Neuronal stem cell (in vitro differentiated cells): ENCODE measurements around the gene IPO4.
A peak's percentile ranks its signal among the peaks of the same experiment; 100 is the strongest.

Source experiments
- DNase-seq: peaks from one replicate; pipeline ENCODE4 v3.0.0-alpha.2; 2013; ENCODE audit warnings: low spot score
- H2AFZ ChIP-seq: one replicate; pipeline ENCODE4 v1.6.1; 2013; ENCODE audit warnings: mild to moderate bottlenecking, low read length, inconsistent platforms
- H2AK5ac ChIP-seq: 2 replicates; pipeline ENCODE4 v1.6.1; 2013; ENCODE audit warnings: low read depth, mild to moderate bottlenecking, inconsistent platforms, low read length, moderate library complexity, mixed read lengths
- H2BK120ac ChIP-seq: 2 replicates; pipeline ENCODE4 v1.6.1; 2013; ENCODE audit warnings: low read depth, mild to moderate bottlenecking, inconsistent platforms, low read length, moderate library complexity, mixed read lengths
- H2BK12ac ChIP-seq: one replicate; pipeline ENCODE4 v1.6.1; 2013; ENCODE audit warnings: low read length, inconsistent platforms
- H2BK15ac ChIP-seq: 2 replicates; pipeline ENCODE4 v1.6.1; 2013; ENCODE audit warnings: mild to moderate bottlenecking, low read length, inconsistent platforms, mixed read lengths
- H2BK5ac ChIP-seq: one replicate; pipeline ENCODE4 v1.6.1; 2013; ENCODE audit warnings: inconsistent platforms, mild to moderate bottlenecking, low read length, moderate library complexity
- H3K14ac ChIP-seq: one replicate; pipeline ENCODE4 v1.6.1; 2013; ENCODE audit warnings: low read length, inconsistent platforms
- H3K18ac ChIP-seq: 2 replicates; pipeline ENCODE4 v1.6.1; 2013; ENCODE audit warnings: low read length, inconsistent platforms
- H3K23ac ChIP-seq: 2 replicates; pipeline ENCODE4 v1.6.1; 2013; ENCODE audit warnings: low read depth, mild to moderate bottlenecking, mixed read lengths, low read length, inconsistent platforms; ENCODE audit not compliant: poor library complexity
- H3K27ac ChIP-seq: replicated peaks from 3 replicates; pipeline ENCODE4 v1.5.1; 2013; ENCODE audit warnings: low read length, inconsistent platforms
- H3K27me3 ChIP-seq, 3 experiments: 2 replicates each; pipeline ENCODE4 v1.6.1; 2013; ENCODE audit warnings: low read length in 3 of 3, mild to moderate bottlenecking in 2 of 3, inconsistent platforms in 1 of 3, low read depth in 1 of 3, mixed read lengths in 1 of 3, moderate library complexity in 1 of 3; ENCODE audit not compliant: control insufficient read depth in 3 of 3, insufficient read depth in 3 of 3
- H3K36me3 ChIP-seq, 2 donors: replicated peaks in 1 of 2; 2 replicates each; pipeline ENCODE4 v1.6.1; 2013; ENCODE audit warnings: low read length in 2 of 2; ENCODE audit not compliant: control insufficient read depth in 2 of 2, insufficient read depth in 2 of 2
- H3K4ac ChIP-seq: 2 replicates; pipeline ENCODE4 v1.6.1; 2013; ENCODE audit warnings: inconsistent platforms, mild to moderate bottlenecking, low read length, moderate library complexity
- H3K4me1 ChIP-seq, 2 donors: 1 replicate in 1 of 2; 2 replicates in 1 of 2; pipeline ENCODE4 v1.6.1; 2013; ENCODE audit warnings: low read length in 2 of 2, low read depth in 1 of 2; ENCODE audit not compliant: control insufficient read depth in 2 of 2, insufficient read depth in 1 of 2
- H3K4me2 ChIP-seq: one replicate; pipeline ENCODE4 v1.6.1; 2013; ENCODE audit warnings: mild to moderate bottlenecking, low read length, inconsistent platforms; ENCODE audit not compliant: insufficient read depth, poor library complexity, severe bottlenecking
- H3K4me3 ChIP-seq, 2 donors: 2 replicates each; pipeline ENCODE4 v1.5.1; 2013; ENCODE audit warnings: low read length in 2 of 2, mild to moderate bottlenecking in 2 of 2, inconsistent platforms in 1 of 2, moderate library complexity in 1 of 2
- H3K79me1 ChIP-seq: one replicate; pipeline ENCODE4 v1.6.1; 2013; ENCODE audit warnings: low read depth, mild to moderate bottlenecking, inconsistent platforms, low read length, moderate library complexity
- H3K9ac ChIP-seq: one replicate; pipeline ENCODE4 v1.6.1; 2013; ENCODE audit warnings: mild to moderate bottlenecking, low read depth, low read length, inconsistent platforms; ENCODE audit not compliant: poor library complexity
- H3K9me3 ChIP-seq, 2 donors: replicated peaks in 1 of 2; 2 replicates each; pipeline versions ENCODE3 to v1.6.1; 2013; ENCODE audit warnings: low read length in 2 of 2, mild to moderate bottlenecking in 2 of 2, inconsistent platforms in 1 of 2, low read depth in 1 of 2, mixed read lengths in 1 of 2, moderate library complexity in 1 of 2; ENCODE audit not compliant: control insufficient read depth in 2 of 2, insufficient read depth in 1 of 2
- H4K8ac ChIP-seq: one replicate; pipeline ENCODE4 v1.6.1; 2013; ENCODE audit warnings: low read depth, mild to moderate bottlenecking, inconsistent platforms, low read length, moderate library complexity
- H4K91ac ChIP-seq: one replicate; pipeline ENCODE4 v1.6.1; 2013; ENCODE audit warnings: low read length, low read depth, mild to moderate bottlenecking, inconsistent platforms; ENCODE audit not compliant: poor library complexity
- WGBS, 2 donors: extraction: QIAGEN DNeasy Blood & Tissue Kit; methylation state at CpG; one replicate each; pipeline ENCODE4 v1.1.7; 2013; ENCODE audit warnings: missing lambda C conversion rate in 2 of 2, mixed read lengths in 1 of 2; ENCODE audit not compliant: insufficient read length in 2 of 2, insufficient replicate concordance in 1 of 2; ENCODE audit errors: extremely low coverage in 2 of 2; 5-methylcytosine and 5-hydroxymethylcytosine counted together

IPO4 gene

DNA sequence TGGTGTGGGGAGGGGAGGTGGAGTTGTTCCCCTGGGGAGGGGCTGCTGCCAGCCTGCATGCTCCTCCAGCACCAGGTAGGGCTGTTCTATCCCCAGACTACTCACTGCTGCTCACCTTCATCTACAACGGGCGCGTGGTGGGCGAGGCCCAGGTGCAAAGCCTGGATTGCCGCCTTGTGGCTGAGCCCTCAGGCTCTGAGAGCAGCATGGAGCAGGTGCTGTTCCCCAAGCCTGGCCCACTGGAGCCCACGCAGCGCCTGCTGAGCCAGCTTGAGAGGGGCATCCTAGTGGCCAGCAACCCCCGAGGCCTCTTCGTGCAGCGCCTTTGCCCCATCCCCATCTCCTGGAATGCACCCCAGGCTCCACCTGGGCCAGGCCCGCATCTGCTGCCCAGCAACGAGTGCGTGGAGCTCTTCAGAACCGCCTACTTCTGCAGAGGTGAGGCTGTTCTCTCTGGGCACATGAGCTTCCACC, 24.1 kb downstream of the IPO4 start:
- Histone ChIP-seq H3K36me3 (peaks cover 28 to 56% of the 10 kb centered on the region in 2 donors), H2AFZ (no peak overlapping the region), H3K18ac (no peak overlapping the region), H2BK5ac (no peak overlapping the region), H3K4me2 (no peak overlapping the region), H3K9ac (no peak overlapping the region), H3K79me1 (no peaks in the 10 kb centered on the region), H3K9me3 (no peaks in the 10 kb centered on the region), H3K4me1 (peaks cover 7 to 13% of the 10 kb centered on the region in 2 donors), H2AK5ac (no peak overlapping the region), H2BK15ac (no peak overlapping the region), H4K8ac (no peak overlapping the region), H3K4me3 (no peak overlapping the region), H3K27me3 (no peaks in the 10 kb centered on the region), H2BK120ac (no peak overlapping the region), H3K23ac (no peak overlapping the region), H3K4ac (no peak overlapping the region), H2BK12ac (no peak overlapping the region), H4K91ac (no peak overlapping the region), H3K14ac (no peak overlapping the region), H3K27ac (no peak overlapping the region)
- WGBS, 2 donors = no CpG with 5 or more reads among the region's 14 CpGs
- DNase-seq = no peak

DNA sequence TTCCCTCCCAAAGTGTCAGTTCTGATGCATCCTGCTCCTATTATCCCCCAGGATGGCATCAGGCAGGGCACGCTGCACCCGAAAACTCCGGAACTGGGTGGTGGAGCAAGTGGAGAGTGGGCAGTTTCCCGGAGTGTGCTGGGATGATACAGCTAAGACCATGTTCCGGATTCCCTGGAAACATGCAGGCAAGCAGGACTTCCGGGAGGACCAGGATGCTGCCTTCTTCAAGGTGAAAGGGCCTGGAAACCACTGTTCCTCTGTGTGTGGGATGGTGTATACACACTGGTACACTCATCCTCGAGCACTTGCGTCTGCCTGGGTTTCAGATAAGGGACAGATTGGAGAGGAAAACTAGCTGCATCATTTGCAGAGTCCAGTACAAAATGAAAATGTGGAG, 26.5 kb downstream of the IPO4 start:
- Histone ChIP-seq H3K4ac (no peak overlapping the region), H3K9ac (no peak overlapping the region), H3K27me3 (no peaks in the 10 kb centered on the region), H2AK5ac (peak overlapping the region; percentile 82), H4K8ac (no peak overlapping the region), H3K14ac (peak overlapping the region; percentile 17), H2BK12ac (no peak overlapping the region), H2BK5ac (no peak overlapping the region), H3K23ac (no peak overlapping the region), H3K18ac (peak overlapping the region; percentile 69), H3K27ac (no peak overlapping the region), H3K4me2 (no peak overlapping the region), H2BK15ac (no peak overlapping the region), H4K91ac (no peak overlapping the region), H3K9me3 (no peaks in the 10 kb centered on the region), H3K79me1 (no peaks in the 10 kb centered on the region), H2AFZ (no peak overlapping the region), H2BK120ac (no peak overlapping the region), H3K4me3 (peak overlapping the region in 1 of 2 donors; percentile 50), H3K36me3 (peaks cover 37 to 71% of the 10 kb centered on the region in 2 donors), H3K4me1 (peaks cover 7 to 13% of the 10 kb centered on the region in 2 donors)
- no peak for DNase-seq
- no CpG with 5 or more reads among the region's 8 CpGs for WGBS, 2 donors

DNA sequence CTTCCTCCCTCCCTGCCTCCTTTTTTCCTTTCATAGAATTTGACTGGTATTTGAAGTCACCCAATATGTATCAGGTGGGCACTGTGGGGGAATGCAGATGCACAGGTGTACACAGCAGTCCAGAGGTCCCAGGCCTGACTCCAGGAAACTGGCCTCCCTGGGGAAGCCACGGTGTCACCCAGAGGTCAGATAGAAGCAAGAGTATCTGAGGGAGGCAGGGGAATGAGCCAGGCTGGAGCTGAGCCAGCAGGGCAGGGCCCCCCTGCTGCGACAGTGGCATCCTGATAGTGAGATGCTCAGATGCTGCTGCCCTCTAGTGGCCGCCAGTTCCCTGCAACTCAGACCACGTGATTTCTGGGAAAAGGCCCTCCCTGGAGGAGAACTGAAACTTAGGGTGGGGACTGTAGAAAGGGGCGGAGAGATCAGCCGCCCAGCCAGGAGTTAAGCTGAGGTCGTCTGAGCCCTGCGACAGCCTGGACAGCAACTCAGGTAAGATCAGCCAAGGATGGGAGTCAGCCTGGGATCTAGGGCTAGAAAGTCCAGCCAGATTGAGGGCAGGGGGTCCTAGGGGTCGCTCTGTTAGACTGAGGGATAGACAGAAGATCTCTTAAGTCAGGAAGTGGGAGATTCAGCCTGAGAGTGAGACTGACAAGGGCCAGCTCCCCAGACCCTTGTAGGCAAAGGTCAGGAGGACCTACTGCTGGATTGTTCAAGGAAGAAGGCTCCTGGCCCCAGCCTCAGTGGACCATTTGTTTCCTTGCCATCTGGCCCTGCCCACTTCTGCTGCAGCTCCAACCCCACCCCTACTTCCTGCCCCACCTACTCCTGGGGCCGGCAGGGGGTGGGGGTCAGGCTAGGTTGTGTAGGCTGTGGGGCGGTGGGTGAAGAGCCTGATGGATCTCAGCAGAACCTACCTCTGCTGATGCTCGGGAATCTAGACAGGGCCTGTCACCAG, 27.5 kb downstream of the IPO4 start, which contains the start of gene IRF9:
TSS of gene IRF9 (plus strand) at position 416 of the 955 bp plus-strand sequence. CDS start 880 bp downstream, outside the sequence.
- H3K4ac ChIP-seq = no peak within 1 kb of the TSS
- peak; percentile 97 for DNase-seq
- peak within 1 kb of the TSS; percentile 70 for H3K27ac ChIP-seq
- H2BK120ac ChIP-seq = no peak within 1 kb of the TSS
- H2BK5ac ChIP-seq = peak within 1 kb of the TSS; percentile 19
- H2BK12ac ChIP-seq = no peak within 1 kb of the TSS
- H3K14ac ChIP-seq = peak within 1 kb of the TSS; percentile 17
- H3K36me3 ChIP-seq = peaks cover 42 to 73% of the 10 kb centered on the region in 2 donors
- H3K4me2 ChIP-seq = peak within 1 kb of the TSS; percentile 58
- no peaks in the 10 kb centered on the region for H3K79me1 ChIP-seq
- H3K18ac ChIP-seq = peak within 1 kb of the TSS; percentile 70
- H3K9ac ChIP-seq = peak within 1 kb of the TSS; percentile 82
- H2BK15ac ChIP-seq = no peak within 1 kb of the TSS
- peak within 1 kb of the TSS in 1 of 2 donors; percentile 50 for H3K4me3 ChIP-seq
- H3K4me1 ChIP-seq = peaks cover 7 to 13% of the 10 kb centered on the region in 2 donors
- no CpG with 5 or more reads among the region's 12 CpGs for WGBS, 2 donors
- no peak within 1 kb of the TSS for H4K91ac ChIP-seq
- H3K23ac ChIP-seq = peak within 1 kb of the TSS; percentile 37
- no peaks in the 10 kb centered on the region for H3K27me3 ChIP-seq
- H2AK5ac ChIP-seq = peak within 1 kb of the TSS; percentile 82
- H4K8ac ChIP-seq = no peak within 1 kb of the TSS
- peak within 1 kb of the TSS; percentile 78 for H2AFZ ChIP-seq
- no peaks in the 10 kb centered on the region for H3K9me3 ChIP-seq

DNA sequence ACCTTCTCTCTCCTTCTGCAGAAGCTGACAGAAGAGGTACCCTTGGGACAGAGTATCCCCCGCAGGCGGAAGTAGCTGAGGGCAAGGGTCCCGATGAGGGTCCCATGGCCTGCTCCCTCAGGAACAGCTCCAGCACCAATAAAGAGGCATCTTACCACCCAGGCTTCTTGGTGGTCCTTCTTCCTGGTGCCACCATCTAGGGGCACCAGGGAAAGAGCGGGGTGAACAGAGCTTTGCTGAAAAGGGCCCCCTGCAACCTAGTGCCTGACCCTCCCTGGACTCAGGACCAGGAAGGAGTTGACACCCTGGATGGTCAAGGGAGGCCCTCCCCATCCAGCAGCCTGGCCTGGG, 28.1 kb downstream of the IPO4 start:
- Histone ChIP-seq H2BK120ac (no peak overlapping the region), H3K18ac (no peak overlapping the region), H3K27ac (no peak overlapping the region), H3K4me3 (no peak overlapping the region), H2BK5ac (no peak overlapping the region), H4K91ac (no peak overlapping the region), H3K14ac (no peak overlapping the region), H2BK12ac (no peak overlapping the region), H2AK5ac (no peak overlapping the region), H3K23ac (no peak overlapping the region), H3K9me3 (no peaks in the 10 kb centered on the region), H3K4ac (no peak overlapping the region), H3K4me2 (no peak overlapping the region), H3K36me3 (peaks cover 43 to 73% of the 10 kb centered on the region in 2 donors), H3K79me1 (no peaks in the 10 kb centered on the region), H4K8ac (no peak overlapping the region), H3K9ac (no peak overlapping the region), H2BK15ac (no peak overlapping the region), H3K4me1 (peaks cover 7 to 13% of the 10 kb centered on the region in 2 donors), H3K27me3 (no peaks in the 10 kb centered on the region), H2AFZ (no peak overlapping the region)
- no peak for DNase-seq
- no CpG with 5 or more reads among the region's 4 CpGs for WGBS, 2 donors
